ENCODE results near the gene NR1H2.
"Not testable (repeated sequence)": the region's sequence is repeated elsewhere in the genome, so short reads cannot be mapped to it uniquely, and the experiment has no call there.

Gene NR1H2

DNA sequence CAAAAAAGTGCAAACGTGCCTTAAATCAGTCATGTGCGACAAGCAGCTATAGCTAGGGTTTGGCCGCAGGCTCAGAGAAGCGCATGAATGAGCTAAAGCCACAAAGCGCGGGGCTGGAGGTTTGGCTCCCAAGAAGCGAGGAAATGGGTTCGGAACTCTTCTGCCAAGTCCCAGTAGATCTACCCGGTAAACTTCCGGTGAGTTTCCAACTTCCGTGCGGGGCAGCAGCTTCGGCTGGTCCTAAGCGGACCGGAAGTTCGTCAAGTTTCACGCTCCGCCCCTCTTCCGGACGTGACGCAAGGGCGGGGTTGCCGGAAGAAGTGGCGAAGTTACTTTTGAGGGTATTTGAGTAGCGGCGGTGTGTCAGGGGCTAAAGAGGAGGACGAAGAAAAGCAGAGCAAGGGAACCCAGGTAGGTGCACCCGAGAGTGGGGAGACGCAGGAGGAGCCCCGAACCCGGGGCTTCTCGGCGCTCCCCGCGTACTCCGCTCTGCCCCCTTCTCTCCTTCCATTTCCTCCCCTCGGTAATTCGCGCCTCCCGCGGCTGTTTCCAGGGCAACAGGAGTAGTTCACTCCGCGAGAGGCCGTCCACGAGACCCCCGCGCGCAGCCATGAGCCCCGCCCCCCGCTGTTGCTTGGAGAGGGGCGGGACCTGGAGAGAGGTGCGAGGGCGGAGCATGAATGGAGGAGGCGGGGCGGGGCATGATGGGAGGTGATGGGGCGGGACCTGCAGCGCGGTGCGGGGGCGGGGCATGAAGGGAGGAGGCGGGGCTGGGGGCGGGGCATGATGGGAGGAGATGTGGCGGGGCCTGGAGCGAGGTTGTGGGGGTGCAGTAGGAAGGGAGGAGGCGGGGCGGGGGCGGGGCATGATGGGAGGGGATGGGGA is at the start of gene NR1H2:
Gene NR1H2 (plus strand): TSS at position 292 of the 885 bp plus-strand sequence. CDS start 1,149 bp downstream, outside the sequence.
- peak; percentile 98 for DNase-seq (ENCODE audit: low read depth, low spot score)

DNA sequence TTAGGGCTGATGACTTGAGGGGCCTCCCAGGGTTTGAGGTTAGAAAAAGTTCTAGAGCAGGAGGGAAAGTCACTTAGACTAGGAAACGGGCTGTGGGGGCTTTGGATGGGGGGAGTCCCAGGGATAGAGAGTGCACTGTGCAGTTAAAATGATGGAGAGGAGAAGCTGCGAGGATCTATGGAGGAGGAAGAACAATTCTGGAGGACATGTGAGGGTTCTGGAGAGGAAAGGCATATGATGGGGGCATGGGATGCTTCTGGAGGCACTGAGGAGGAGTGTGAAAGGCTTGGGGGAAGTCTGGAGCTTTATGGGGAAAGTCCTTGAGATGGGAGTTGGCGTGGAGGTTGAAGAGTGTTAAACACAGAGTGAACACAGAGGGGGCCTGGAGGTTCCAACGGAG is 49.2 kb upstream of the NR1H2 start:
- no peak for DNase-seq (ENCODE audit: low read depth, low spot score)

DNA sequence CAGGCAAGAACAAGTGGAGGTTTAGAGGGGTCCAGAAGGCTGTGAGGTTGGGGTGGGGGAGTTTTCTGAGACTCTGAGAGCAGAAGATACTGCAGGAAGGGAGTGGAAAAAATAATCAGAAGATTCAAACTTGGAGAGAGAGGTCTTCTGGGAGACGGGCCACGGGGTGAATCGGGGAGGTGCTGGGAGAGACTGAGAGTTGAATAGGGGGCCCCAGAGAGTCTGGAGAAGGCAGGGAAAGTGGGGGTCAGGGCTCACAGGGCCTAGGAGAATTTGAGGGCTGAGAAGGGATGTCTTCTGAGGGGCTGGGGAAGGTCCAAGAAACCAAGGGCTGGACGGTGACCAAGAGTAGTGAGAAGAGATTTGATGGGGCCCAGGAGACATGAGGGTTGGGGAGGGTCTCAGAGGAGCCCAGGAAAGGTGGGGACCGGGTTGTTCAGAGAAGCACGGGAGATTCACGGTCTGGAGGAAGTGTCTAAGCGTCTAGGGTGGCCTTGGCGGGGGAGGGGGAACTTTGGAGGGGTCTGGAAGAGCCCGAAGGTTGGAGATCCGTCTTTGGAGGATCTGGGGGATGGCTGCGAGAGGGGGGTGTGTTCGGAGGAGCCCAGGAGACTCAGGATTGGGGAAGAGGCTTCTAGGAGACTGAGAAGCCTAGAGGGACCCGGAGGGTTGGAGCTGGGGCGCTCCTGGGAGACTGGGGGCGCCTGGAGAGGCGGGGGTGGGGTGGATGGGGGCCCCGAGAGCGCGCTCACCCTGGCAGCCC is 48.6 kb upstream of the NR1H2 start:
- DNase-seq (ENCODE audit: low read depth, low spot score) = no peak

DNA sequence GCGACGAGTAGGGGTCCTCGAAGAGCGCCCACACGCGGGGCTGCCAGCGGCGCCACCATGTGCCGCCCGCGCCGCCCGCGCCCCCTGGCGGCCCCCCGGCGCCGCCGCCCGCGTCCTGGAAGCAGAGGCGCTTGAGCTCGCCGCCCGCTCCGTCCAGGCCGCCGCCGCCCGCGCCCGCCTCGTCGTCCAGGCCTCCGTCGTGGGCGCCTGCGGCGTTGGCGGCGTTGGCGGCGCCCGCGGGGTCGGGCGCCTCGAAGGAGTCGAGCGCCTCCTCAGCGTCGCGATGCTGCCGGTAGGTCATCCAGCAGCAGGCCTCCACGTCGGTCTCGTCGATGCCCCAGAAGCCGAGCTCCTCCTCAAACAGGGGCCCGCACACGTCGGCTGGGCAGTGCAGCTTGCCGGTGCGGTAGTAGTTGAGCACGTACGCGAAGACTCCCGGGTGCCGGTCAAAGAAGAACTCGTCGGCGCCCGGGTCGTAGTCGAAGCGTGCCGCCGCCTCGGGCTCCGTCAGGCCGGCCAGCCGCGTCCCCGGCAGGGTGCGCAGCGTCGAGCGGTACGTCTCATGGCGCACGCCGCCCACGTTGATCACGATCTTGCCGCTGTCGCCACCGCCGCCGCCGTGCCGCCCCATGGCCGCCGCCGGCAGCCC is 47.9 kb upstream of the NR1H2 start:
- DNase-seq (ENCODE audit: low read depth, low spot score) = peak; percentile 50

DNA sequence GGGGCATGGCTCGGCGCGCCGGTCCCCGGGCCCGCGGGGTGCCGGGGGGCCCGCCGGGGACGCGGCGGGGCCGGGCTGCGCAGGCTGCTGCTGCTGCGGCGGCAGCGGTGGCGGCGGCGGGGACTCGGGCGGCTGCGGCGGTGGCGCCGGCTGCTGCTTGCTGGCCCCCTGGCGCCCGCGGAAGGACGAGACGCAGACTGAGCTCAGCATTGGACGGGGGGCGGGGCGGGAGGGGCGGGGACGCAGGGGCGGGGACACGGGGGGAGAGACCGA is 47.4 kb upstream of the NR1H2 start:
- DNase-seq (ENCODE audit: low read depth, low spot score) = no peak

DNA sequence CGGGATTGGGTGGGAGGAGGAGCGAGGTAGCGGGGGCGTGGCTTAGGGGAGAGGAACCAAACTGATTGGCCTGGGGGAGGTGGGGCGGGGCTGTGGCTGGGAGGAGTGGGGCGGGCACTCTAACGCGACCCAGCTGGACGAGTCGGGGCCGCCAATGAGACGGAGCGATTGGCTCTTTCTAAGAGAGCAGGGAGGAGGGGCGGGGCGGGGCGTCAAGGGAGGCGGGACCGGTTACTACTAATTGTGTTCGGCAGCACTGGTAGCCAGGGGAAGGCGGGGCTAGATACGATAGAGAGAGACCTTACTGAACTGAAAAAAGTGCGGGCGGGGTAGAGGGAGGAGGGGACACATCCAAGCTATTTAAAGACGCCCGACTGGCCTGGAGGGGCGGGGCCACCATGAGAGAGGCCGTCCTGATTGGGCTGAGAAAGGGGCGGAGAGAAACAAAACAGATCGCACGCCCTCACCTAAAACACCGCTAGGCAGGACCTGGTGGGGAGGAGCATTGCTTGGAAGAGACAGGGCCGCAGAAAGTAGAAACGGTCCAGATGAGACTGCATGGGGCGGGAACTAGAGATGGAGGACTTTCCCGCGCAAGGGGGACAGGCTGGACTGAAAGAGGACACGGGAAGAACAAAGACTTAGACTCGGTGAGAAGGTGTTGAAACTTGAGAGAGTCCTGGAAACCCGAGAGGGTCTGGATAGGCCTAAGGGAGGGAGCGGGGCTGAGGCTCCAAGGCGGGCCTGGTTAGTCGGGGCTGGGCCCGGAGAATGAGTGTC is 46.9 kb upstream of the NR1H2 start, which contains the start of gene KCNC3:
Gene KCNC3 (minus strand): TSS at position 232 of the 780 bp plus-strand sequence. CDS start 295 bp downstream, outside the sequence.
- peak; percentile 100 for DNase-seq (ENCODE audit: low read depth, low spot score)

DNA sequence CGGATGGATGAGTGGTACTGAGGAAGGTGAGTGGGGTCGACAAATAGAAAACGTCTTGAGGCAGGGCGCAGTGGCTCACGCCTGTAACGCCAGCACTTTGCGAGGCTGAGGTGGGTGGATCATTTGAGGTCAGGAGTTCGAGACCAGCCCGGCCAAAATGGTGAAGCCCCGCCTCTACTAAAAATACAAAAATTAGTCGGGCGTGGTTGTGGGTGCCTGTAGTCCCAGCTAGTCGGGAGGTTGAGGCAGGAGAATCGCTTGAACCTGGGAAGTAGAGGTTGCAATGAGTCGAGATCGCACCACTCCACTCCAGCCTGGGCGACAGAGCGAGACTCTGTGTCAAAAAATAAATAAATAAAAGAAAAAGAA is 46.3 kb upstream of the NR1H2 start:
- DNase-seq (ENCODE audit: low read depth, low spot score) = not testable (repeated sequence)

DNA sequence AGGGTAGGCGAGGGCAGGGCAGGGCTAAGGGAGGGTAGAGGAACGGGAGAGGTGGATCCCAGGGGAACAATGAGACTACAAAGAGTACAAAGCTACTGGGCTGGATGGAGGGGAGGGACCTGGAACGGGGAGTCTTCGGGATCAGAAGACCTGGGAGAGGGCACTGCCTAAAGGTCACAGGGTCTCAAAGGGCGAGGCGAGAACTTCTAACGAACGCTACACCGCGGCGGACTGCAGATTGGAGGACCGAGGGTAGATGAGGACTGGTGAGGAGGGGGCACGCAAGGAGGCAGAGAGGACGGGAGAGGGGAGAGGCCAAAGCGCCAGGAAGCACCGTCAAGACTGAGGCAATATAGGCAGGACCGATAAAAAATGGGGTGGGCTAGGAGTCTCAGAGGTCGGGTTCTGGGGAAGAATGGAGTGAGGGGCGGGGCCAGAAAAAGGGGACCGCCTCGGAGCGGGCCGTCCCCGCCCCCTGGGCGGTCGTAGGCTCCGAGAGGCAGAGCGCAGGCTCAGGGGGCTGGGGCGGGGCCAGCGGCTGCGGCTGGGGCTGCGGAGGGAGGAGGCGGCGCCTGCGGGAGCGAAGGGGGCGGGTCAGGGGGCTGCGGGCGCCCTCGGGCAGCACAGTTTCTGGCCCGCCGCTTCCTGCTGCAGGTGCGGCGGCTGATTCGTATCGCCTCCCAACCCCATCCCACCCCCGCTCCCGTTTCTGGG is 45.7 kb upstream of the NR1H2 start:
- DNase-seq (ENCODE audit: low read depth, low spot score) = peak; percentile 96

DNA sequence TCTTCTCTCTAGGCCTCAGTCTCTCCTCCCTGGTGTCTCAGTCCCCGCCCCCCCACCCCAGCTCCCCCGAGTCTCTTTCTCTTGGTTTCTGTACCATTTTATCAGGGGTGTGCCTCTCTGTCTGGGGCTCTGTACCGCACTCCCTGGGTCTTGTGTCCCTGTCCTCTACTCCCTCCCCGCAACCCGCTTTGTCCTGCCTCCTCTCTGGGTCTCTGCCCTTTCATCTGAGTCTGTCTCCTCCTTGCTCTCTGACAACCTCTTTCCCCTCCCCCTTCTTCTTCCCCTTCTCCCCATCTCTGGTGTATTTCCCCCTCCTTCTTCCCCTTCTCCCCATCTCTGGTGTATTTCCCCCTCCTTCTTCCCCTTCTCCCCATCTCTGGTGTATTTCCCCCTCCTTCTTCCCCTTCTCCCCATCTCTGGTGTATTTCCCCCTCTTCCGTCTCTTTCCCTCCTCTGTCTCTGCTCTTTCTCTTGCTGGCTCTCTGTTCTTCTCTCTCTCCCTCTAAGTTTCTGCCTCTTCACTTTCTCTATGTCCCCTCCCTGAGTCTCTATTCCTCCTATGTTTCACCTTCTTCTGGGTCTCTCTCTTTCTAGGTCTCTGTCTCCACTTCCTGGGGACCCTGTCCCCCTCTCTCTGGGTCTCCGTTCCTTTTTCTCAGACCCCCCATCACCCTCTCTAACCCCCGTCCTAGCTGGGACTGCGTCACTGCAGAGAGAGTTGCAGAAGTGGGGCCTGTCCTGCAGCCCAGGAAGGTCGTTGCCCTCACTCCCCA is 44.9 kb upstream of the NR1H2 start:
- DNase-seq (ENCODE audit: low read depth, low spot score) = peak; percentile 46

DNA sequence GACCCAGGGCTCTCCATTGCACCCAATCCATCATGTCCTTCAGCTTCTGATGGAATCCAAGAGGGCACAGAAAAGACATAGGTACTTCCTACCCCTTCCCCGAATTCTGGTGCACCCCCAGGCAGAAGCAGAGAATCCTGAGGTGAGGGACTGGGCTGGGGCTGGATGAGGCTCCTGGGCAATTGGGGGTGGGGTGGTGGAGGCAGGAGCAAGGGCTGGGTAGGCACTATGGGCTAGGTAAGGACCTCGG is 44.3 kb upstream of the NR1H2 start:
- no peak for DNase-seq (ENCODE audit: low read depth, low spot score)

DNA sequence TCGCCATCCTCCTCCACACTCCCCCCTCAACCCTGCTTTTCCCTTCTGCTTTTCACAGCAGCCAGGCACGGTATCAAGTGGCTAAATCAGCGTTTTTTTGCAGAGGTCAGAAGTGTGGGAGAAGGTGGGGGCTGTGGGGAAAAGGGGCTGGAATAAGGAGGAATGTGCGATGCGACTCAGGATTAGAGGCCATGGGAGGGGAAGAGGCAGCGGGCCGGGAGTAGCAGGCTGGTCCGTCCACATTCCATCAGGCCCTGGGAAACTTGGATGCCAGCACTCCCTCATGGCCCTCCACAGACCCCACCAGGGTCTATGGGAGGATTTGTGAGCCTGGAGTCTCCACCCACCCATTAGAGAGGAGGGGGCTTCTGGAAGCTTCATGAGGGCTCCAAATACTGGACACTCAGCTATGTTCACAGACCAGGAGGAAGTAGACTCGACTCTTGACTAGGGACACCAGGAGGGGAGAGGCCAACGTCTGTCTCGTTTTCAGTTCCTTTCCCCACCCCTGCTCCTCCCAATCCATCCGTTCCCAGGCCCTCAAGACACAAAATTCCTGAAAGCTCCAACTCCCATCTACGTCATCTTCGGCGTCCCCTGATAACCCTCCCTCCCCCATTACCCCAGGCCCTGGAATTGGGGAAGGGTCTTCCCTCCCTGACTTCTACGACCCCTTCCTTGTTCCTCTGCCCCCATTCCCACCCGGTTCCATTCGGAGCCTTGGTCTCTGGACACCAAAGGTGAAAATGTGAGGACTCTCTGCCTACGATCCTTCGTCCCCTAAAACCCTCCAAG is 43.8 kb upstream of the NR1H2 start:
- peak; percentile 94 for DNase-seq (ENCODE audit: low read depth, low spot score)

DNA sequence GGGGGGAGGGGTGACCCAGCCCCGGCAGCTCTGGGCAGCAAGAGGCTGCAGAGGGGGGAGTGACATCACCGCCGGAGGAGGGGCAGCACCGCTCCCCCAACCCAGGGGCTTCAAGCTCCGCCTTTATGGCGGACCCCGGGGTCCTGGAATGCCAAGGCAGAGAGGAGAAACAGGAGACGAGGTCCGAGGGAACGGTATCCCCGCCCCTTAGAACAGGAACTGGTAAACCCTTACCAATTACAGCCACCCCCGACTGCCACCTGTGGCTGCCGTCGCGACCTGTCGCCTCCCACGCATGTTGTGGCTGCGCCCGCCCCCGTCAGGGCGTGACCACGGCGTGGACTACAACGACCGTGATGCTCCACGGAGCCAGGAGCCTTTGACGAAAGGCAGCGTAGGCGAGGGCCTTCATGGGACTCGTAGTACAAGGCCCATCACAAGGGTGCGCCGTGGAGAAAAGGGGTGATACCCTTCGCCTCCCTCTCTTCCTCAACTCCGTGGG is 43.0 kb upstream of the NR1H2 start:
- DNase-seq (ENCODE audit: low read depth, low spot score) = peak; percentile 97

DNA sequence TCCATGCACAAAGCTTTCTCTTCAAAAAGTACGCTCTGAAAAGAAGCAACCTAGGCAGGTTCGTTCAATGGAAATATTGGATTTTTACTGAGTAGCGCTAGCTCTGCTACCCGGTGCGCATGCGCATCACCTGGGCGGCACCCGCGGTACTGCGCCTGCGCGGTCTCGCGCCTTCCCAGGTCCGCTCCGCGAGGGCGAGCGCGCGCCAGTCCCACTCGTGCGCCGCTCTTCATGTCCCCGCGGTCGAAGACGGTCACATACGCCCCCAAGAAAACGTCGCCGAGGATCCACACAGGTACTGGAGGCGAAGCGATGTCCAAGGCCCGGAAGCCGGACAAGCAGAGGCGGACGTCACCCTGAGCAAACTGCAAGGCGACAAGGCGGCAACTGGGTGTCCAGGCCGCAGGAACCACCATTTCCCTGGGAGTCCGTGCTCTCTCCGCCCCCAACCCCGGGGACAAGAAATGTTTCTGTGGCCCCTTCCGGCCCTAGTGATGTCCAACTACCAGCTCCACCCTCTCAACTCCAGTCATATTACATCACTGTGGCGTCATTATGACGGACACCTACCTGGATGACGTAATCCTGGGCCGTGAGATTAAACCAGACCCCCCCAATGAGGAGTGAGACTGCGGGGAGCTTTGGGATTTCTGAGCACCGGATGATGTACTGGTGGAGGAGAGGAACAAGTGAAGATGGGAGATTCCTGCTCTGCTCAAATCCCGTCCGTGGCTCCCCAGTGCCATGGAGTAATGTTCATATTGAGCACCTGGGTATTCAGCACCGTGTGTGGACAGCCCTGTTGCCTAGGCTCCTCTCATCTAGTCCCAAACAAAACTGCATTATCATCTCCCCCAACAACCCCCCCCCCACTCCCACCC is 42.3 kb upstream of the NR1H2 start:
- DNase-seq (ENCODE audit: low read depth, low spot score) = no peak

DNA sequence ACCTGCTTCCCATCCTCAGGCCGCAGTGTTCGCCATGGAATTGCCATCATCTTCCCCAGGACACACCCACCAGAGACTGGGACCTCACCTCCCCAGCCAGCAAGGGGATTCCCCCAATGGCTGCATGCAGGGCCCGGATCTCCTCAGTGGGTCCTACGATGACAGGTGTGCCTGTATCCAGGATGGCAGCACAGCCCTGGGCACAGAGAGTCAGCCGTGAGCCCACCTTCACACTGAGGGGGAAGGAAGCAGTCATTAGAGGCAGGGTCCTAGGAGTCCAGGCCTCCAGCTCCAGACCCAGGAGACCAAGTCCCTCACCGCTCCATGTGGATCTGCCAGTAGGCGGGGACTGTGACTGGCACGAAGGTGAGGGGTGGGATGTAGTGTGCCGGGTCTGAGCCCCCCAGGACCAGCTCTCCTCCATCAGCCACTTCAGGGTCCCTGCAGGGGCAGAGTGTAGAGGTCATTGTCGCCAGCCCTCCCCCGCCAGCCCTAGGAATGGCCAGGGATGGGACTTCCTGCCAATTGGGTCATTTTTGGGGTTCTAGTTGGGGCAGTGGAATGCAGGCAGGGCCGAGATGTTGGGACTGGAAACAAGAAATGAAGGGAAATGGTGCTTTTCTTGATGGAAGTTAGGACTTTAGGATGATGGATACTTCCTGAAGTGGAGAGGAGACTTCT is 41.4 kb upstream of the NR1H2 start:
- DNase-seq (ENCODE audit: low read depth, low spot score) = no peak

DNA sequence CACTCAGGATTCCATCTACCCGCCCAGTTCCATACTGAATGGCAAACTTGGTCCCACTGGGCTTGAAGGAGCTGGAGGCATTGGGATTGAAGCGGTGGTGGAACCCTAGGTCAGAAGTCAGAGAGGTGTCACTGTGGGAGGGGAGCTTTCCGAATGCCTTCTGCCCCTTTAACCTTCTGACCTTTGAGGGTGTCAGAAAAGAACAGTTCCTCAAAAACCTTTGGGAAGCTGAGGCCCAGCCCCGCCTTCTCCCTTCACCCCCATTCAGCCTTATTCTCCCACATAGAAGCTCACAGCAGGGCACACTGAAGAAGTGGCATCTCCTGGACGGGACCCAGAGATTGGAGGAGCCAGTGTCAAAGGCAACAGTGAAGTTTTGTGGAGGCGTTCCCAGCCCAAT is 39.2 kb upstream of the NR1H2 start:
- DNase-seq (ENCODE audit: low read depth, low spot score) = not testable (repeated sequence)

DNA sequence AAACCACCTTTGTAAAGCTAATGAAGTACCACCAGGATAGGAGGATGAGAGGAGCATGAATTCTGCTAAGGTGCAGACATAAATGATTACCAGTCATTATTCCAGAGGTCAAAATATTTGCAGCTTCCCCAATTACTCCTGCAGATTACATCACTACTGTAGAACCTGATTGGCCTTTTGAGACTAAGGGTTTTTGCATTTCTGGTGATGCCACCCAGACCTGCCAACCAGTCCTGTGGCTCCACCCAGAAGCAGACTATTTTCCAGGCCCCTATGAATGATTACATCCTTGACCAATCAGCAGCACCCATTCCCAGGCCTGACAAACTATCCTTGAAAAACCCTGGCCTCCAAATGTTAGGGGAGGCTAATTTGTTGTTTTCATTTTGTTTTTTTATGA is 35.9 kb upstream of the NR1H2 start:
- no peak for DNase-seq (ENCODE audit: low read depth, low spot score)

DNA sequence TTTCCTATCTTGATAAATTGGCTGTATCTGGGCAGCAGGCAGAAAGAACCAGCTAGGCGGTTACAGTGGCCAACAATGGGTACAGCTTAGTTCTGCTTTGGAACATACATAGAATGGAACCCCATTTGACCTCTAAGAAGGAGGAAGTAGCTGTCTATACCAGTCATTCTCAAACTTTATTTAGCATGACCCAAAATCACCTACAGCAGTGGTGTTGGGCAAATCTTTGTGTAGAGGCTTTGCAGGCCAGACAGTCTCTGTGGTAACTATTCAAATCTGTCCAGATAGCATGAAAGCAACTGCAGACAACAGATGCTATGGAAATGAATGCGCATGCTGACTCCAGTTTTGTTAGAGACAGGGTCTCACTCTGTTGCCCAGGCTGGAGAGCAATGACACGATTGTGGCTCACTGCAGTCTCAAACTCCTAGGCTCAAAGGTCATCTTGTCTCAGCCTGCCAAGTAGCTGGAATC is 35.1 kb upstream of the NR1H2 start:
- no peak for DNase-seq (ENCODE audit: low read depth, low spot score)
